HepG2 (cell line): ENCODE measurements around the gene WEE1. TPM values are rescaled to one million over a fixed set of nuclear protein-coding genes. Genes with fewer than 3 reads are reported as not detected.

Experiments used
- CBX2 ChIP-seq, 2 experiments: fragments of 200-600 bp in 1 of 2; sonication (generic); formaldehyde crosslinking in 1 of 2; IDR thresholded peaks; 2 replicates each; pipeline versions ENCODE4 v1.7.0 to v1.8.1; 2018 to 2022; ENCODE audit warnings: low read depth in 2 of 2, low read length in 1 of 2, mild to moderate bottlenecking in 1 of 2, missing genetic modification reagents in 1 of 2
- JUND ChIP-seq: sonication (generic); formaldehyde crosslinking; IDR thresholded peaks from 2 replicates; pipeline ENCODE4 v1.8.0; 2022; ENCODE audit warnings: mild to moderate bottlenecking, missing genetic modification reagents
- MED13 ChIP-seq: sonication (generic); formaldehyde crosslinking; IDR thresholded peaks from 2 replicates; pipeline ENCODE4 v1.5.0; 2020; ENCODE audit warnings: missing genetic modification reagents
- PRPF4 ChIP-seq: fragments of 200-400 bp; formaldehyde crosslinking; IDR thresholded peaks from 2 replicates; pipeline ENCODE4 v1.6.1; 2016; ENCODE audit warnings: low read length, low read depth; ENCODE audit not compliant: poor library complexity, severe bottlenecking
- RAD21 ChIP-seq: fragments of 450-650 bp; formaldehyde crosslinking; IDR thresholded peaks from 2 replicates; pipeline ENCODE4 v1.5.0; 2020; ENCODE audit warnings: mild to moderate bottlenecking
- RBM39 ChIP-seq: fragments of 200-400 bp; formaldehyde crosslinking; IDR thresholded peaks from one replicate; pipeline ENCODE4 v1.6.1; 2018; ENCODE audit warnings: antibody characterized with exemption, mild to moderate bottlenecking, low read depth, low read length; ENCODE audit not compliant: poor library complexity, severe bottlenecking
- SMAD3 ChIP-seq: sonication (generic); formaldehyde crosslinking; IDR thresholded peaks from 2 replicates; pipeline ENCODE4 v1.4.0; 2020; ENCODE audit warnings: missing genetic modification reagents
- TAF1 ChIP-seq: sonication (generic); formaldehyde crosslinking; IDR thresholded peaks from 2 replicates; pipeline ENCODE4 v1.4.0; 2020; ENCODE audit warnings: missing genetic modification reagents
- ZNF17 ChIP-seq: sonication (generic); formaldehyde crosslinking; IDR thresholded peaks from 2 replicates; pipeline ENCODE4 v1.5.0; 2020; ENCODE audit warnings: mild to moderate bottlenecking, missing genetic modification reagents
- ZNF530 ChIP-seq: sonication (generic); formaldehyde crosslinking; IDR thresholded peaks from 2 replicates; pipeline ENCODE4 v1.5.0; 2020; ENCODE audit warnings: low read depth, mild to moderate bottlenecking, missing genetic modification reagents
- ZSCAN31 ChIP-seq: sonication (generic); formaldehyde crosslinking; IDR thresholded peaks from 2 replicates; pipeline ENCODE4 v1.5.0; 2020; ENCODE audit warnings: low read depth, mild to moderate bottlenecking, missing genetic modification reagents
- polyA plus RNA-seq, 8 experiments: library from polyadenylated mRNA; depleted of rRNA in 3 of 8; stranded (reverse) in 7 of 8; unstranded in 1 of 8; fragments of >200 nt; fragmentation: Illumina TruSeq in 4 of 8; extraction: Trizol in 4 of 8; gene quantifications; 2 replicates each; pipeline versions ENCODE4 v1.2.1 to v1.2.3, GENCODE V29; 2011 to 2016; ENCODE audit warnings: low read depth in 4 of 8, missing spikeins in 1 of 8, mixed read lengths in 1 of 8; ENCODE audit not compliant: insufficient read depth in 1 of 8
- total RNA-seq, 5 experiments: library from RNA; depleted of rRNA; stranded (reverse); fragments of >200 nt; fragmentation: Illumina TruSeq; extraction: Trizol; gene quantifications; 2 replicates each; pipeline ENCODE4 v1.2.3, GENCODE V29; 2016; ENCODE audit warnings: low read depth in 1 of 5
- TF ChIP-seq, protein P1 (sequence below): sonication (generic); formaldehyde crosslinking; IDR thresholded peaks from 2 replicates; pipeline ENCODE4 v1.4.0; 2020; ENCODE audit warnings: mild to moderate bottlenecking, missing genetic modification reagents, borderline replicate concordance
- TF ChIP-seq, protein P2 (sequence below): sonication (generic); formaldehyde crosslinking; IDR thresholded peaks from 2 replicates; pipeline ENCODE4 v1.4.0; 2020; ENCODE audit warnings: missing genetic modification reagents
- TF ChIP-seq, protein P3 (sequence below): sonication (generic); formaldehyde crosslinking; IDR thresholded peaks from 2 replicates; pipeline ENCODE4 v1.4.0; 2020; ENCODE audit warnings: mild to moderate bottlenecking, missing genetic modification reagents, borderline replicate concordance

The WEE1 gene
- total and polyA plus RNA-seq, 2 of the 13 experiments (the other 11 are each of a cell fraction or from before 2014, with no cell fraction given) = 31.4 to 63.7 TPM

DNA sequence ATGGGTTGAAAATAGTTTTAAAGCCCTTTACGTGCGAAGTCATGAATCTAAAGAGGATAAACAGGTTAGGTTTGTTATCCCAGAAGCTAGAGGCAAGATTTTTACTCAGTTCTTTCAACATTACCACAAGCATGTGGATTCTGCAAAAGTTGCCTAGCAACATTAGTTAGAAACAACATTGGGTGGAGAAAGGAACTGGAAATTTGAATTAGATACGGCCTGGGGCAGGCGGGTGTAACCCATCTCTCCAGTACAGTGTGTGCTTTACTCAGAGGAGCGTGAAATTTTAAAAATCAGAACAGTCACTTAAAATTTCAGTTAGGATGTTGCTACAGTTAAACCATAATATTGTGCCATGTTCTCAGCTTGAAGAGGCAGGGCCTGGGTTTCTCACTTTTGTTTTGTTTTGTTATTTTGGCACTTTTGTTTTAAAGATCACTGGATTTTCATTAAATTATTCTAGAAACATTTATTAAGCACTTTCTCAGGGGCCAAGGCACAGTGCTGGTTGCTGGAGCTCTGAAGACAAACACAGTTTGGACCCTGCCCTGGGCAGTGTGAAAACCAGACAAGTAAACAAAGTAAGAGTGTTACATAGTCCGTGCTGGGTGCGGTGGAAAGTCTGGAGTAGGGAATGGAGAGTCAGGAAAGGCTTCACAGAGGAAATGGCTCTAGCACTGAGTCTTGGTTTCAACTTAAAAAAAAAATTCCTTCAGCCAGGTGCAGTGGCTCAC is 4.4 kb upstream of the WEE1 start (continued):
- TF ChIP-seq, protein P1, sequence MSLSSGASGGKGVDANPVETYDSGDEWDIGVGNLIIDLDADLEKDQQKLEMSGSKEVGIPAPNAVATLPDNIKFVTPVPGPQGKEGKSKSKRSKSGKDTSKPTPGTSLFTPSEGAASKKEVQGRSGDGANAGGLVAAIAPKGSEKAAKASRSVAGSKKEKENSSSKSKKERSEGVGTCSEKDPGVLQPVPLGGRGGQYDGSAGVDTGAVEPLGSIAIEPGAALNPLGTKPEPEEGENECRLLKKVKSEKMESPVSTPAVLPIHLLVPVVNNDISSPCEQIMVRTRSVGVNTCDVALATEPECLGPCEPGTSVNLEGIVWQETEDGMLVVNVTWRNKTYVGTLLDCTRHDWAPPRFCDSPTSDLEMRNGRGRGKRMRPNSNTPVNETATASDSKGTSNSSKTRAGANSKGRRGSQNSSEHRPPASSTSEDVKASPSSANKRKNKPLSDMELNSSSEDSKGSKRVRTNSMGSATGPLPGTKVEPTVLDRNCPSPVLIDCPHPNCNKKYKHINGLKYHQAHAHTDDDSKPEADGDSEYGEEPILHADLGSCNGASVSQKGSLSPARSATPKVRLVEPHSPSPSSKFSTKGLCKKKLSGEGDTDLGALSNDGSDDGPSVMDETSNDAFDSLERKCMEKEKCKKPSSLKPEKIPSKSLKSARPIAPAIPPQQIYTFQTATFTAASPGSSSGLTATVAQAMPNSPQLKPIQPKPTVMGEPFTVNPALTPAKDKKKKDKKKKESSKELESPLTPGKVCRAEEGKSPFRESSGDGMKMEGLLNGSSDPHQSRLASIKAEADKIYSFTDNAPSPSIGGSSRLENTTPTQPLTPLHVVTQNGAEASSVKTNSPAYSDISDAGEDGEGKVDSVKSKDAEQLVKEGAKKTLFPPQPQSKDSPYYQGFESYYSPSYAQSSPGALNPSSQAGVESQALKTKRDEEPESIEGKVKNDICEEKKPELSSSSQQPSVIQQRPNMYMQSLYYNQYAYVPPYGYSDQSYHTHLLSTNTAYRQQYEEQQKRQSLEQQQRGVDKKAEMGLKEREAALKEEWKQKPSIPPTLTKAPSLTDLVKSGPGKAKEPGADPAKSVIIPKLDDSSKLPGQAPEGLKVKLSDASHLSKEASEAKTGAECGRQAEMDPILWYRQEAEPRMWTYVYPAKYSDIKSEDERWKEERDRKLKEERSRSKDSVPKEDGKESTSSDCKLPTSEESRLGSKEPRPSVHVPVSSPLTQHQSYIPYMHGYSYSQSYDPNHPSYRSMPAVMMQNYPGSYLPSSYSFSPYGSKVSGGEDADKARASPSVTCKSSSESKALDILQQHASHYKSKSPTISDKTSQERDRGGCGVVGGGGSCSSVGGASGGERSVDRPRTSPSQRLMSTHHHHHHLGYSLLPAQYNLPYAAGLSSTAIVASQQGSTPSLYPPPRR (CRISPR knock-in tag) = peak; percentile 86
- no peak for TF ChIP-seq JUND (CRISPR knock-in tag)
- TF ChIP-seq MED13 = peak; percentile 96
- no peak for TF ChIP-seq PRPF4
- TF ChIP-seq CBX2 (IDR thresholded peaks at IDR 0.05; ENCODE audit: low read depth, low read length) = no peak
- no peak for TF ChIP-seq CBX2 (CRISPR knock-in tag; IDR thresholded peaks at IDR 0.05; ENCODE audit: low read depth)
- TF ChIP-seq SMAD3 (CRISPR knock-in tag) = peak; percentile 71; the same call in 1 of the 2 replicates
- peak; percentile 56; the same call in 1 of the 2 replicates for TF ChIP-seq ZSCAN31
- TF ChIP-seq TAF1 (CRISPR knock-in tag) = peak; percentile 63; the same call in 1 of the 2 replicates
- no peak for TF ChIP-seq ZNF530
- TF ChIP-seq ZNF17 (CRISPR knock-in tag) = no peak
- TF ChIP-seq, protein P2, sequence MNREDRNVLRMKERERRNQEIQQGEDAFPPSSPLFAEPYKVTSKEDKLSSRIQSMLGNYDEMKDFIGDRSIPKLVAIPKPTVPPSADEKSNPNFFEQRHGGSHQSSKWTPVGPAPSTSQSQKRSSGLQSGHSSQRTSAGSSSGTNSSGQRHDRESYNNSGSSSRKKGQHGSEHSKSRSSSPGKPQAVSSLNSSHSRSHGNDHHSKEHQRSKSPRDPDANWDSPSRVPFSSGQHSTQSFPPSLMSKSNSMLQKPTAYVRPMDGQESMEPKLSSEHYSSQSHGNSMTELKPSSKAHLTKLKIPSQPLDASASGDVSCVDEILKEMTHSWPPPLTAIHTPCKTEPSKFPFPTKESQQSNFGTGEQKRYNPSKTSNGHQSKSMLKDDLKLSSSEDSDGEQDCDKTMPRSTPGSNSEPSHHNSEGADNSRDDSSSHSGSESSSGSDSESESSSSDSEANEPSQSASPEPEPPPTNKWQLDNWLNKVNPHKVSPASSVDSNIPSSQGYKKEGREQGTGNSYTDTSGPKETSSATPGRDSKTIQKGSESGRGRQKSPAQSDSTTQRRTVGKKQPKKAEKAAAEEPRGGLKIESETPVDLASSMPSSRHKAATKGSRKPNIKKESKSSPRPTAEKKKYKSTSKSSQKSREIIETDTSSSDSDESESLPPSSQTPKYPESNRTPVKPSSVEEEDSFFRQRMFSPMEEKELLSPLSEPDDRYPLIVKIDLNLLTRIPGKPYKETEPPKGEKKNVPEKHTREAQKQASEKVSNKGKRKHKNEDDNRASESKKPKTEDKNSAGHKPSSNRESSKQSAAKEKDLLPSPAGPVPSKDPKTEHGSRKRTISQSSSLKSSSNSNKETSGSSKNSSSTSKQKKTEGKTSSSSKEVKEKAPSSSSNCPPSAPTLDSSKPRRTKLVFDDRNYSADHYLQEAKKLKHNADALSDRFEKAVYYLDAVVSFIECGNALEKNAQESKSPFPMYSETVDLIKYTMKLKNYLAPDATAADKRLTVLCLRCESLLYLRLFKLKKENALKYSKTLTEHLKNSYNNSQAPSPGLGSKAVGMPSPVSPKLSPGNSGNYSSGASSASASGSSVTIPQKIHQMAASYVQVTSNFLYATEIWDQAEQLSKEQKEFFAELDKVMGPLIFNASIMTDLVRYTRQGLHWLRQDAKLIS (CRISPR knock-in tag) = 0 out of 2 replicates have a peak, but pooled peaks have one; percentile 56
- TF ChIP-seq, protein P3, sequence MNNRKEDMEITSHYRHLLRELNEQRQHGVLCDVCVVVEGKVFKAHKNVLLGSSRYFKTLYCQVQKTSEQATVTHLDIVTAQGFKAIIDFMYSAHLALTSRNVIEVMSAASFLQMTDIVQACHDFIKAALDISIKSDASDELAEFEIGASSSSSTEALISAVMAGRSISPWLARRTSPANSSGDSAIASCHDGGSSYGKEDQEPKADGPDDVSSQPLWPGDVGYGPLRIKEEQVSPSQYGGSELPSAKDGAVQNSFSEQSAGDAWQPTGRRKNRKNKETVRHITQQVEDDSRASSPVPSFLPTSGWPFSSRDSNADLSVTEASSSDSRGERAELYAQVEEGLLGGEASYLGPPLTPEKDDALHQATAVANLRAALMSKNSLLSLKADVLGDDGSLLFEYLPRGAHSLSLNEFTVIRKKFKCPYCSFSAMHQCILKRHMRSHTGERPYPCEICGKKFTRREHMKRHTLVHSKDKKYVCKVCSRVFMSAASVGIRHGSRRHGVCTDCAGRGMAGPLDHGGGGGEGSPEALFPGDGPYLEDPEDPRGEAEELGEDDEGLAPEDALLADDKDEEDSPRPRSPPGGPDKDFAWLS (CRISPR knock-in tag) = no peak
- no peak for TF ChIP-seq RAD21 (CRISPR knock-in tag)
- no peak for TF ChIP-seq RBM39
